B cell (primary cell): Measurements from ENCODE around the gene BHLHE23. TPM values are rescaled to one million over a fixed set of nuclear protein-coding genes. Genes with fewer than 3 reads are reported as not detected.

ENCODE experiments used
- ATAC-seq: fragments of 200-7000 bp; cut with Tn5 transposase; one replicate; pipeline ENCODE4 v1.10.0; 2021; ENCODE audit warnings: low read depth, mild to moderate bottlenecking, moderate number of reproducible peaks, moderate library complexity
- CTCF ChIA-PET: fragments of 350-600 bp; sonication (Branson Sonifier 250); formaldehyde crosslinking; loops from one replicate; lab custom pipeline; 2021; ENCODE audit warnings: antibody characterized with exemption, inconsistent platforms; lab: Charles Lee
- POLR2A ChIA-PET: fragments of 350-600 bp; sonication (Branson Sonifier 250); formaldehyde crosslinking; loops from one replicate; lab custom pipeline; 2021; ENCODE audit warnings: antibody characterized with exemption; lab: Charles Lee
- DNase-seq: peaks from one replicate; pipeline ENCODE4 v3.0.0; 2013
- H2AFZ ChIP-seq: 2 replicates; pipeline ENCODE4 v1.6.1; 2012; ENCODE audit warnings: mild to moderate bottlenecking, low read depth, low read length; ENCODE audit not compliant: insufficient read depth, poor library complexity, severe bottlenecking
- H3K27ac ChIP-seq, 2 donors: 1 replicate in 1 of 2; 2 replicates in 1 of 2; pipeline ENCODE4 v1.5.1; 2012 to 2013; ENCODE audit warnings: low read length in 2 of 2, mild to moderate bottlenecking in 2 of 2, moderate library complexity in 1 of 2
- H3K27me3 ChIP-seq, 4 experiments: fragments of 200-600 bp in 1 of 4; sonication (generic) in 1 of 4; replicated peaks in 1 of 4; 1 replicate in 2 of 4; 2 replicates in 2 of 4; pipeline versions ENCODE4 v1.6.1 to v1.7.0; 2013 to 2016; ENCODE audit warnings: low read length in 3 of 4, mild to moderate bottlenecking in 2 of 4, mixed read lengths in 1 of 4, moderate library complexity in 1 of 4; ENCODE audit not compliant: insufficient read depth in 4 of 4, control insufficient read depth in 3 of 4; ENCODE audit errors: control extremely low read depth in 1 of 4
- H3K36me3 ChIP-seq, 2 experiments: replicated peaks in 1 of 2; 1 replicate in 1 of 2; 2 replicates in 1 of 2; pipeline versions ENCODE4 v1.6.1 to v1.7.1; 2013; ENCODE audit warnings: low read length in 1 of 2; ENCODE audit not compliant: insufficient read depth in 2 of 2, control insufficient read depth in 1 of 2; ENCODE audit errors: control extremely low read depth in 1 of 2, extremely low read depth in 1 of 2
- H3K4me1 ChIP-seq, 2 donors: fragments of 200-600 bp in 1 of 2; sonication (generic) in 1 of 2; 1 replicate in 1 of 2; 2 replicates in 1 of 2; pipeline versions ENCODE4 v1.5.1 to v1.6.1; 2013 to 2017; ENCODE audit warnings: low read length in 2 of 2; ENCODE audit not compliant: control insufficient read depth in 2 of 2, insufficient read depth in 2 of 2
- H3K4me2 ChIP-seq: replicated peaks from 2 replicates; pipeline ENCODE3; 2012; ENCODE audit warnings: mild to moderate bottlenecking, low read depth, low read length; ENCODE audit not compliant: poor library complexity, severe bottlenecking
- H3K4me3 ChIP-seq, 5 experiments: fragments of 200-600 bp in 1 of 5; sonication (generic) in 1 of 5; 1 replicate in 3 of 5; 2 replicates in 2 of 5; pipeline versions ENCODE4 v1.5.1 to v1.7.0; 2011 to 2016; ENCODE audit warnings: low read length in 4 of 5, mild to moderate bottlenecking in 4 of 5, low read depth in 2 of 5, control low read depth in 1 of 5, moderate library complexity in 1 of 5; ENCODE audit not compliant: insufficient read depth in 1 of 5; ENCODE audit errors: control extremely low read depth in 1 of 5, extremely low read depth in 1 of 5
- H3K79me2 ChIP-seq: fragments of 200-600 bp; sonication (generic); one replicate; pipeline ENCODE4 v1.6.0; 2016; ENCODE audit warnings: low read length; ENCODE audit not compliant: control insufficient read depth, insufficient read depth
- H3K9ac ChIP-seq: fragments of 200-600 bp; sonication (generic); 2 replicates; pipeline ENCODE4 v1.6.1; 2017; ENCODE audit warnings: mild to moderate bottlenecking, low read length, moderate library complexity
- H3K9me3 ChIP-seq, 3 donors: one replicate each; pipeline versions ENCODE4 v1.6.1 to v1.7.1; 2013; ENCODE audit warnings: low read length in 2 of 3; ENCODE audit not compliant: control insufficient read depth in 2 of 3, insufficient read depth in 1 of 3; ENCODE audit errors: control extremely low read depth in 1 of 3
- H4K20me1 ChIP-seq: 2 replicates; pipeline ENCODE4 v1.6.0; 2012; ENCODE audit warnings: mild to moderate bottlenecking, low read length; ENCODE audit not compliant: insufficient read depth, control insufficient read depth, poor library complexity, severe bottlenecking
- H3K27ac Mint-ChIP-seq: one replicate; pipeline ENCODE4 v1.8.0; 2021; ENCODE audit warnings: mixed read lengths
- H3K27me3 Mint-ChIP-seq: one replicate; pipeline ENCODE4 v1.8.0; 2021; ENCODE audit warnings: mixed read lengths
- H3K4me1 Mint-ChIP-seq: one replicate; pipeline ENCODE4 v1.8.0; 2021; ENCODE audit warnings: mixed read lengths
- H3K4me3 Mint-ChIP-seq: one replicate; pipeline ENCODE4 v1.8.0; 2021; ENCODE audit warnings: mixed read lengths
- H3K9me3 Mint-ChIP-seq: one replicate; pipeline ENCODE4 v1.8.0; 2022; ENCODE audit warnings: mixed read lengths; ENCODE audit not compliant: insufficient read depth
- CTCF ChIP-seq: fragments of 200-600 bp; IDR thresholded peaks from one replicate; pipeline ENCODE4 v1.8.0; 2022; ENCODE audit warnings: antibody characterized with exemption, mild to moderate bottlenecking
- EZH2 ChIP-seq: IDR thresholded peaks from 2 replicates; pipeline ENCODE4 v1.6.1; 2012; ENCODE audit warnings: borderline replicate concordance, low read depth, mild to moderate bottlenecking, moderate library complexity, low read length; ENCODE audit not compliant: insufficient read depth, poor library complexity, severe bottlenecking
- WGBS: methylation state at CpG from one replicate; pipeline ENCODE4 v1.1.5; 2013; ENCODE audit warnings: missing lambda C conversion rate; ENCODE audit not compliant: insufficient coverage; 5-methylcytosine and 5-hydroxymethylcytosine counted together
- intact Hi-C: fragments of 100-400 bp; cut with micrococcal nuclease; formaldehyde crosslinking; loops from one replicate; pipeline ENCODE4 v1.10.0; 2022
- polyA plus RNA-seq: library from polyadenylated mRNA; depleted of rRNA; stranded (reverse); fragments of >200 nt; gene quantifications from 2 replicates; pipeline ENCODE4 v1.2.3, GENCODE V29; 2012
- total RNA-seq, 2 donors: library from RNA; stranded (reverse); fragments of 120-200 nt in 1 of 2; gene quantifications; 1 replicate in 1 of 2; 2 replicates in 1 of 2; pipeline versions ENCODE4 v1.2.3 to v1.2.4, GENCODE V29; 2013 to 2022

BHLHE23 gene
- total and polyA plus RNA-seq, 2 donors (not counting 1 experiment from before 2014, with no cell fraction given): not detected

GRCh38 chr20:63053432-63054102, 46.8 kb upstream of the BHLHE23 start:
- Mint-ChIP-seq H3K27ac (no peak overlapping the region), H3K9me3 (no peaks in the 10 kb centered on the region), H3K4me1 (no peaks in the 10 kb centered on the region), H3K4me3 (no peak overlapping the region), H3K27me3 (peaks cover 5% of the 10 kb centered on the region)
- H3K9me3 ChIP-seq: peaks cover 0 to 16% (median 0%) of the 10 kb centered on the region in 3 donors
- 85% methylated on average over 18 of the region's 21 CpGs for WGBS
- H3K27ac ChIP-seq: no peak overlapping the region
- TF ChIP-seq CTCF (no peak), EZH2 (no peak)
- no peak overlapping the region for H3K4me3 ChIP-seq
- H3K9ac ChIP-seq: no peak overlapping the region
- H3K4me2 ChIP-seq: no peak overlapping the region
- ATAC-seq: no peak
- H3K27me3 ChIP-seq: peaks cover 0 to 23% (median 2%) of the 10 kb centered on the region in 4 experiments
- intact Hi-C loops: no loop called here
- no peak for DNase-seq
- ChIA-PET CTCF (interaction anchor here (1.1 kb wide), 1 partner anchor 50 kb away, joined by 3 read pairs; no protein-coding TSS in a partner anchor), POLR2A (no interaction called here)
- H2AFZ ChIP-seq: no peak overlapping the region
- no peaks in the 10 kb centered on the region for H3K79me2 ChIP-seq
- H3K4me1 ChIP-seq: peaks cover 0 to 7% of the 10 kb centered on the region in 2 donors
- no peaks in the 10 kb centered on the region for H3K36me3 ChIP-seq
- no peaks in the 10 kb centered on the region for H4K20me1 ChIP-seq
